NCI-H1930 (cell line): ENCODE measurements around the gene LIPE.

ENCODE experiments used
- DNase-seq, 2 experiments: peaks; one replicate each; lab custom pipeline; 2025; lab: John Stamatoyannopoulos, UW

The LIPE gene

DNA sequence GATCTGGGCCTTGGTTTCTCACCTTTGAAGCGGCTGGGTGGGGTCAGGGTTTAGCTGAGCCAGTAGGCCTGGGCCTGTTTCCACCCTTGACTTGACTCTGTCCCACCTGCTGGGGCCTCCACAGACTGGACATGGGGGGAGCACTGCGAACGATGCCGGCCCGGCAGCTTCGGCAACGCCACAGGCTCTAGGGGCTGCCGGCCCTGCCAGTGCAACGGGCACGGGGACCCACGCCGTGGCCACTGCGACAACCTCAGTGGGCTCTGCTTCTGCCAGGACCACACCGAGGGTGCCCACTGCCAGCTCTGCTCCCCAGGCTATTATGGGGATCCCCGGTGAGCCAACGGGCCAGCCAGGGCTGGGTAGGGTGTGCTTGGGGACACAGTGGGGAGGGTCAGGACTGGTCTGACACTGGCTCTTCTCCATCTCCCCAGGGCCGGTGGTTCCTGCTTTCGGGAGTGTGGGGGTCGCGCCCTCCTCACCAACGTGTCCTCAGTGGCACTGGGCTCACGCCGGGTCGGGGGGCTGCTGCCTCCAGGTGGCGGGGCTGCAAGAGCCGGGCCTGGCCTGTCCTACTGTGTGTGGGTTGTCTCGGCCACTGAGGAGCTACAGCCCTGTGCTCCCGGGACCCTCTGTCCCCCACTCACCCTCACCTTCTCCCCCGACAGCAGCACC lies 73.7 kb downstream of the LIPE start:
- no peak for DNase-seq

GRCh38 chr19:42352301-42353259 lies 74.6 kb downstream of the LIPE start:
- no peak for DNase-seq
